IPS DF 19.7 (cell line): Measurements from ENCODE around the gene SLC41A3.

Experiments used
- DNase-seq: peaks from one replicate; pipeline ENCODE4 v3.0.0-alpha.2; 2013; ENCODE audit warnings: low read depth, low spot score

Gene SLC41A3

GRCh38 chr3:126119976-126120375 is 36.1 kb upstream of the SLC41A3 start:
- DNase-seq: no peak

- DNase-seq: no peak
Measured at GRCh38 chr3:126119008-126119675, 35.2 kb upstream of the SLC41A3 start.

- no peak for DNase-seq
Measured at GRCh38 chr3:126118591-126118990, 34.7 kb upstream of the SLC41A3 start.

- DNase-seq: no peak
Measured at GRCh38 chr3:126117786-126118185, 33.9 kb upstream of the SLC41A3 start.

- no peak for DNase-seq
Measured at GRCh38 chr3:126117212-126117611, 33.3 kb upstream of the SLC41A3 start.

GRCh38 chr3:126116526-126116925 is 32.6 kb upstream of the SLC41A3 start:
- no peak for DNase-seq

- DNase-seq: no peak
Measured at GRCh38 chr3:126114443-126115386, 30.8 kb upstream of the SLC41A3 start.

- no peak for DNase-seq
Measured at GRCh38 chr3:126113733-126114442, 30.0 kb upstream of the SLC41A3 start.

GRCh38 chr3:126113238-126113555 is 29.3 kb upstream of the SLC41A3 start:
- no peak for DNase-seq

- DNase-seq: no peak
Measured at GRCh38 chr3:126112531-126113237, 28.8 kb upstream of the SLC41A3 start.

GRCh38 chr3:126111566-126112475 is 27.9 kb upstream of the SLC41A3 start:
- DNase-seq: no peak

GRCh38 chr3:126111126-126111551 is 27.2 kb upstream of the SLC41A3 start:
- no peak for DNase-seq

- DNase-seq: no peak
Measured at GRCh38 chr3:126110431-126111125, 26.7 kb upstream of the SLC41A3 start.

GRCh38 chr3:126109880-126110235 is 25.9 kb upstream of the SLC41A3 start:
- DNase-seq: no peak

- DNase-seq: no peak
Measured at GRCh38 chr3:126109146-126109879, 25.4 kb upstream of the SLC41A3 start.

- DNase-seq: no peak
Measured at GRCh38 chr3:126108676-126109050, 24.7 kb upstream of the SLC41A3 start.

GRCh38 chr3:126107957-126108675 is 24.2 kb upstream of the SLC41A3 start:
- DNase-seq: no peak

- no peak for DNase-seq
Measured at GRCh38 chr3:126107203-126107939, 23.4 kb upstream of the SLC41A3 start.
